Limb (tissue), 2 donors: Measurements from ENCODE around the gene PGS1.
"Not testable (repeated sequence)": the region's sequence is repeated elsewhere in the genome, so short reads cannot be mapped to it uniquely, and the experiment has no call there.

Source experiments
- DNase-seq, 2 donors: peaks; one replicate each; pipeline ENCODE4 v3.0.0-alpha.2; 2016; ENCODE audit errors: extremely low spot score in 2 of 2

The PGS1 gene, protein sequence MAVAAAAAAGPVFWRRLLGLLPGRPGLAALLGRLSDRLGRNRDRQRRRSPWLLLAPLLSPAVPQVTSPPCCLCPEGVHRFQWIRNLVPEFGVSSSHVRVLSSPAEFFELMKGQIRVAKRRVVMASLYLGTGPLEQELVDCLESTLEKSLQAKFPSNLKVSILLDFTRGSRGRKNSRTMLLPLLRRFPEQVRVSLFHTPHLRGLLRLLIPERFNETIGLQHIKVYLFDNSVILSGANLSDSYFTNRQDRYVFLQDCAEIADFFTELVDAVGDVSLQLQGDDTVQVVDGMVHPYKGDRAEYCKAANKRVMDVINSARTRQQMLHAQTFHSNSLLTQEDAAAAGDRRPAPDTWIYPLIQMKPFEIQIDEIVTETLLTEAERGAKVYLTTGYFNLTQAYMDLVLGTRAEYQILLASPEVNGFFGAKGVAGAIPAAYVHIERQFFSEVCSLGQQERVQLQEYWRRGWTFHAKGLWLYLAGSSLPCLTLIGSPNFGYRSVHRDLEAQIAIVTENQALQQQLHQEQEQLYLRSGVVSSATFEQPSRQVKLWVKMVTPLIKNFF

GRCh38 chr17:78378225-78379130, at the start of gene PGS1:
PGS1 (plus strand) TSS chr17:78378649; CDS start chr17:78378666, 17 bp downstream.
- peak; percentile 60 to 90 for DNase-seq

DNA sequence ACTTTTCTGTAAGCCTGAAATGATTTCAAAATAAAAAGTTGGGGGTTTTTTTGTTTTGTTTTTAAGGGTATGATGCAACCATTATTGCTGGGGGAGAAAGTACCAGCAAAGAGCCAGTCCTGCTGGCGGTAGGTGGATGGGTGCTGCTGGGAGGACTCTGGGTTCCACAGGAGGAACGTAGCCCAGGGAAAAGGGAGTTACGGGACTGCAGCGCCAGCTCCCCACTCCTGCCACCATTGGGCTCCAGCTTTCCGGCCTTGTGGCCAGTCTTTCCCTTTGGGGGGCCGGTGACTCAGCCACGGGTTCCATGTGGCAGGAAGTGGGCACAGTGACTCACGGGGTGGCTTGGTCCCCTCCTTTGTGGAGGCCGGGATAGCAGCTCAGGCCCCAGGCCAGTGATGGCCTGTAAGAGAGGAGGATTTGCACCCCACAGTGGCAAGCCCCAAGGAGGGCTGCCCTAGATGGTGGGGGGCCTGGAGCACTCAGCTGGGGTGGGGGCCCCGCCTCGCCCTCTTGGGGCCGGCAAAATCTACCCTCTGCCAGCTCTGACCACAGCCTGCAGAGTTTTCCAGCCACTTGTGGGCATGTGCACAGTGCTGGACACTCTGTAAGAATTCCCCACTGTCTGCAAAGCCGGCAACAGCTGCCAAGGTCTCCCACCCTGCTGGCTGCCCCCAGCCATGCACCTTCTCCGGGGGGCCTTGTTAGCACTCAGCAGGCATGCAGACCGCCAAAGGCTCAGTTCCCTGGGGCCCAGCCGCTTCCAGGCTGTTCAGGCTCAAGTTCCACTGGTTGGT, 49.0 kb upstream of the PGS1 start:
- no peak for DNase-seq

- no peak for DNase-seq
Observed at GRCh38 chr17:78330570-78331224, 47.8 kb upstream of the PGS1 start.

DNA sequence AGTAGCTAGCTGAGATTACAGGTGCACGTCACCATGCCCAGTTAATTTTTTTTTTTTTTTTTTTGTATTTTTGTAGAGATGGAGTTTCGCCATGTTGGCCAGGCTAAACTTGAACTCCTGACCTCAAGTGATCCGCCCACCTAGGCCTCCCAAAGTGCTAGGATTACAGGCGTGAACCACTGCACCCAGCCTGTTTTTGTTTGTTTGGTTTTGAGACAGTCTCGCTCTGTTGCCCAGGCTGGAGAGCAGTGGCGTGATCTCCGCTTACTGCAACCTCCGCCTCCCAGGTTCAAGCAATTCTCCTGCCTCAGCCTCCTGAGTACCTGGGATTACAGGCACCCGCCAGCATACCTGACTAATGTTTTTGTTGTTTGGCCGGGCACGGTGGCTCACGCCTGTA, 47.1 kb upstream of the PGS1 start:
- DNase-seq: not testable (repeated sequence)

DNA sequence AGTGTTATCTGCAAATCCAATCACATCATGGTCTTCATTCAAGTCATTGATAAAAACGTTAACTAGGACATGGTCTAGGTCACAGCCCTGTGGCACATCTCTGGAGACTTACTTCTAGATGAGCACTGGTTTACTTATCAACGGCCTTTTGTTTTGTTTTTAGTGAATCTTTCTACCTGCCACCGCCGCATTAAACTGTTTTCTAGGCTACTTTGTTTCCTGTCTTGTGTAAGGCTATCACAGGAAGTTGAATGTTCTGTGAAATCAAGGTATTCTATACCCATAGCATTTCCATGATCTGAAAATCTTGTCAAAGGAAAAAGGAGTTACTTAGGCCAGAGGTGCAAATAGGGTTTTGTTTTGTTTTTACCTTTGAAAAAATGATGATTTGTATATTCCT, 45.5 kb upstream of the PGS1 start:
- no peak for DNase-seq

- DNase-seq: peak in 1 of 2 donors; percentile 0
Observed at GRCh38 chr17:78335209-78335608, 43.2 kb upstream of the PGS1 start.

GRCh38 chr17:78337244-78338109, 41.0 kb upstream of the PGS1 start:
- peak in 1 of 2 donors; percentile 0 for DNase-seq

- peak in 1 of 2 donors; percentile 1 for DNase-seq
Observed at GRCh38 chr17:78338486-78339259, 39.8 kb upstream of the PGS1 start.

GRCh38 chr17:78340183-78340955, 38.1 kb upstream of the PGS1 start:
- DNase-seq: peak in 1 of 2 donors; percentile 1

DNA sequence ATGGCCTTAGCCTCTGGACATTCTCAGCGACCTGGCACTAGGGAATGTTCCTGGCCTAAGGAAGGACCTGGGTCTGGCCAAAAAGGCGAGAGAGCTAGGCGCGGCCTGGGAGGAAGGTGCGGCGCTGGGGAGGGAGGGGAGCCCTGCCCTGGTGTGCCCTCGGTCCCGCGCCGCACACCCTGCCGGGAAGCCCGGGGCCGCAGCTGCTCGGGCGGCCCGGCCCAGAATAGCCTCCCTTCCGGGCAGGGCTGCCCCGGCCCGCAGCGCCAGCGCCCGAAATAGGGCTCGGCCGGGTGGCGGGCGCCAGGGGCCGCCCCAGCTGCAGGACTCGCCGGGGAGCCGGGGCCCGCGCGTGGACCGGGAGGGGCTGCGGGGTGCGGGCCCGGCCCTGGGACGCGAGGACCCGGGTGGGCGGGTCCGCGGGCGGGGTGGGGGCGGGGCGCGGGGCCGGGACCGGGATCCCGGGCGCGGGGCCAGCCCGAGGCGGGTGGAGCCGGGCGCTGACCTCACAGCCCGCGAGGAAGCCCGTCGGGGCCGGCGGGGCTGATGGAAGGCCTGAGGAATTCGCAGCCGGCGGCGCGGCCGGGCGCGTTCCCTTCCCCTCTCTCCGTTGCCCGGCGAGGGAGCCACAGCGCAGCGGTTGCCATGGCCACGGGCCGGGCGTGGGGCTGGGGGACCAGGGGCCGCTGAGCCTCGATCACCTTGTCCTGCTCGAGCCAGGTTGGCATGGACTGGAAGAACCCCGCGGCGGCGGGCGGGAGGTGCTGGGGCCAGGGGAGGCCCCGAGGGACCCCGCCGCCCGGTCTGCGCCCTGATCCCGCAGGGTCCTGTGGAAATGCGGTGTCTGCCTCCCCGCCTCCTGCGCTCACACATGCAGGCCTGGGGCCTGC, 36.6 kb upstream of the PGS1 start:
- DNase-seq: peak; percentile 63 to 88

DNA sequence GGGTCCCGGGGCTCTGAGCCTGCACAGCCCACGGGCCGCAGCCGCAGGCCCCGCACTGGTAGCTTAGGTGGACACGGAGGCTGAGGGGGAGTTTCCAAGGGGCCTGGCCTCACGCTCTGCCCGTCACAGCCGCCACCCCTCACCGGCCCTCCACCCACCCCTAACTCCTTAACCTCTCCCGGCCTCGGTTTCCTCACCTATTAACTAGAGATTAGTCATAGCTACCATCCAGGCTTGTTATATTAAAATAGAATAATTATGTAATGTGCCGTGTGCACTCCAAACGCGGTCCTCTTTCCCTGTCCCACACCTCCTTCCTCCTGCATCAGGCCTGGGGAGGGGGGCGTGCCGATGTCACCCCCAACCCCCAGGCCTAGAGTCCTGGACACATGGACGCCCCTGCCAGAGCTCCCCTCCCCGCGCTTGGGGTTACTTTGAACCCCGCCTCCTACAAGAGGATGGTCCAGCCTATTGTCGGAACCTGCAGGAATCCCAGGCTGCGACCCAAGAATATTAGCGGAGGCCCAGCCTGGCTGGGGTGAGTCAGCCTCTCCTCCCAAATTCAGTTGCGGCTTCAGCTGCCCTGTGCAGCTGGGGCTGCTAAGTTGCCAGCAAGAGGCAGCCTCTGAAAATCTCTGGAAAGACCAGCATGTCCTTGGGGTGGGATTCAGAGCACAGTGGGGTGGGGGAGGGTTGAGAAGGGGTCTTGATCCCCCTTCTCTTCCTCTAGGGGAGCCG, 35.8 kb upstream of the PGS1 start:
- DNase-seq: peak; percentile 81 to 82

DNA sequence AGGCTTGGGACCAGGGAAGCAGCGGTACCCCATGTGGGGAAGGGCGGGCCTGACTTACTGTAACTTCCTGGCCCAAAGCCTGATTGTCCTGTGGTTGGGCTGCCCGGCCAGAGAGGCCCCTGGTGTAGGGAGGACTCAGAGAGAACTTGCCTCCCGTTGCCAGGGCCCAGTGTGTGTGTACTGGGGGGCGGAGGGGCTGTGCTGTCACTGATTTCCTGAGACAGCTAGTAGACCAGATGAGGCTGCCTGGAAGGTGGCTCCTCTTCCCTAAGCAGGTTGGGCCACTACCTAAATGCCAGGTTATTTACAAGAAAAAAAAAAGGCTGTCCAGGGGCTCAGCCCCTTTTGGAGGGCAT, 35.3 kb upstream of the PGS1 start:
- peak in 1 of 2 donors; percentile 79 for DNase-seq

DNA sequence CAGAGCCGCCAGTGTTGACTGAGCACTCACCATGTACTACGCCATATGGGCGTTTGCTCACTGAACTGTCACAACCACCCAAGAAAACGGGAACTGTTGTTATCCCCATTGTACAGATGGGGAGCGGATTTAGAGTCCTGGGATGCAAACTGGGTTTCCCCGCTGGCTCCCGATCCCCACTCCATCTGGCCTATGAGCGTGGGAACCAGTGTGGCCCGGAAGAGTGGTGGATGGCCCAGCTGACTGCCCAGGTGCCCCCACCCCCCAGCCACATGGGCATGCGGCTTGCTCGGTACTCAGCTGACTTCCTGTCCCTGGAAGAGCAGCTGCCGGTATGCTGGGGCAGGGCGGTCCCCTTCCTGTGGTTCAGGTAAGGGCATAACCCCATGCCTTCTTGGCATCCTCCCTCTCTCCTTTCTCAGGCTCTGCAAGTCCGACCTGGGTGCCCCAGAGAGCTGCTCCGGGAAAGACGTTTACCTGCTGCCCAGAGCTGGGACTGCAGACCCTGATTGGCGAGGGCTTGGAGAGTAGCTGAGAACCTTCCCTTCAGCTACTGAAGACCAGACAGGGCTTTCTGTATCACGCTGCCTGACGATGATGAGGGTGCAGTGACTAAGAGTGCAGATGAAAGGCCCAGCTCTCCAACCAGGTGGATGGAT, 34.8 kb upstream of the PGS1 start:
- no peak for DNase-seq

GRCh38 chr17:78344666-78345065, 33.8 kb upstream of the PGS1 start:
- DNase-seq: peak in 1 of 2 donors; percentile 0

GRCh38 chr17:78345172-78345571, 33.3 kb upstream of the PGS1 start:
- peak in 1 of 2 donors; percentile 0 for DNase-seq
